OCI-LY1 (cell line): ENCODE measurements around the gene AP1M1.

Experiments
- H2AFZ ChIP-seq: fragments of 200-600 bp; sonication (generic), shearing (Covaris generic); 2 replicates; pipeline ENCODE4 v1.6.0; 2014; ENCODE audit warnings: antibody characterized with exemption, mild to moderate bottlenecking, low read length
- H3F3A ChIP-seq: fragments of 200-600 bp; sonication (generic), shearing (Covaris generic); 2 replicates; pipeline ENCODE4 v1.6.0; 2014; ENCODE audit warnings: mild to moderate bottlenecking, antibody characterized with exemption, low read length, moderate library complexity; ENCODE audit not compliant: insufficient read depth
- H3K27ac ChIP-seq: fragments of 200-600 bp; sonication (generic); 2 replicates; pipeline ENCODE4 v1.5.1; 2014; ENCODE audit warnings: low read length, mixed run types, mild to moderate bottlenecking, low read depth; ENCODE audit not compliant: poor library complexity, severe bottlenecking
- H3K27me3 ChIP-seq: fragments of 200-600 bp; sonication (generic); 2 replicates; pipeline ENCODE4 v1.6.0; 2014; ENCODE audit warnings: antibody characterized with exemption, mild to moderate bottlenecking, low read length, moderate library complexity; ENCODE audit not compliant: insufficient read depth
- H3K36me3 ChIP-seq: fragments of 200-600 bp; sonication (generic); 2 replicates; pipeline ENCODE4 v1.6.1; 2014; ENCODE audit warnings: mild to moderate bottlenecking, antibody characterized with exemption, low read length, moderate library complexity, mixed read lengths; ENCODE audit not compliant: insufficient read depth
- H3K4me1 ChIP-seq: fragments of 200-600 bp; sonication (generic); 2 replicates; pipeline ENCODE4 v1.5.1; 2014; ENCODE audit warnings: mild to moderate bottlenecking, low read length, moderate library complexity; ENCODE audit not compliant: insufficient read depth, severe bottlenecking
- H3K4me2 ChIP-seq: fragments of 200-600 bp; sonication (generic), shearing (Covaris generic); 2 replicates; pipeline ENCODE4 v1.6.1; 2014; ENCODE audit warnings: low read length
- H3K4me3 ChIP-seq: fragments of 200-600 bp; sonication (generic); 2 replicates; pipeline ENCODE4 v1.5.1; 2014; ENCODE audit warnings: low read length, low read depth, mild to moderate bottlenecking, mixed read lengths; ENCODE audit not compliant: poor library complexity, severe bottlenecking
- H3K79me2 ChIP-seq: fragments of 200-600 bp; shearing (Covaris generic); 2 replicates; pipeline ENCODE4 v1.6.1; 2016; ENCODE audit warnings: mixed run types, low read length, mixed read lengths; ENCODE audit not compliant: insufficient read depth
- H3K9ac ChIP-seq: fragments of 200-600 bp; sonication (generic), shearing (Covaris generic); 2 replicates; pipeline ENCODE4 v1.6.1; 2014; ENCODE audit warnings: mild to moderate bottlenecking, low read length, mixed read lengths
- H3K9me2 ChIP-seq: fragments of 200-600 bp; sonication (generic), shearing (Covaris generic); 2 replicates; pipeline ENCODE4 v1.6.1; 2014; ENCODE audit warnings: low read depth, mild to moderate bottlenecking, low read length, mixed read lengths
- H3K9me3 ChIP-seq: fragments of 200-600 bp; shearing (Covaris generic); 2 replicates; pipeline ENCODE4 v1.6.1; 2014; ENCODE audit warnings: low read length, mixed read lengths
- H4K20me1 ChIP-seq: fragments of 200-600 bp; sonication (generic), shearing (Covaris generic); 2 replicates; pipeline ENCODE4 v1.6.0; 2016; ENCODE audit warnings: mild to moderate bottlenecking, low read length; ENCODE audit not compliant: insufficient read depth
- EZH2 ChIP-seq: fragments of 200-600 bp; sonication (generic), shearing (Covaris generic); IDR thresholded peaks from 2 replicates; pipeline ENCODE4 v1.8.0; 2017; ENCODE audit warnings: borderline replicate concordance, mixed run types, mild to moderate bottlenecking, antibody characterized with exemption, low read length, moderate library complexity, mixed read lengths
- TF ChIP-seq, protein P1 (sequence below): fragments of 200-600 bp; sonication (generic), shearing (Covaris generic); IDR thresholded peaks from 2 replicates; pipeline ENCODE4 v1.5.1; 2017; ENCODE audit warnings: mild to moderate bottlenecking, antibody characterized with exemption, low read length, moderate library complexity, mixed read lengths

Gene AP1M1

DNA sequence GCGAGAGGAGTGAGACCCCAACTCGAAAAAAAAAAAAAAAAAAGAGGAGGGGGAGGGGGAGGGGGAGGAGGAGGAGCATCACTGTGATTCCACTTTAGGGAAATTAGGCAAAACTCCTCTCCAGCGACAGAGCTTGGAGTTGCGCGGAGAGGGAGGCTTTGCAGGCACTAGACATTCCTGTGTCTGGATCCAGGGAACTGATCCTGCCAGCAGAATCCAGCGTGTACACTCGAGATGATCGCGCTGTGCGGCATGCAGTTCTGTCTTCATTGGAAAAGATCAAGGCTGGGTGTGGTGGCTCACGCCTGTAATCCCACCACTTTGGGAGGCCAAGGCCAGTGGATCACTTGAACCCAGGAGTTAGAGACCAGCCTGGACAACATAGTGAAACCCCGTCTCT lies 97.3 kb downstream of the AP1M1 start:
- no peaks in the 10 kb centered on the region for H3F3A ChIP-seq
- no peak overlapping the region for H2AFZ ChIP-seq
- TF ChIP-seq, protein P1, sequence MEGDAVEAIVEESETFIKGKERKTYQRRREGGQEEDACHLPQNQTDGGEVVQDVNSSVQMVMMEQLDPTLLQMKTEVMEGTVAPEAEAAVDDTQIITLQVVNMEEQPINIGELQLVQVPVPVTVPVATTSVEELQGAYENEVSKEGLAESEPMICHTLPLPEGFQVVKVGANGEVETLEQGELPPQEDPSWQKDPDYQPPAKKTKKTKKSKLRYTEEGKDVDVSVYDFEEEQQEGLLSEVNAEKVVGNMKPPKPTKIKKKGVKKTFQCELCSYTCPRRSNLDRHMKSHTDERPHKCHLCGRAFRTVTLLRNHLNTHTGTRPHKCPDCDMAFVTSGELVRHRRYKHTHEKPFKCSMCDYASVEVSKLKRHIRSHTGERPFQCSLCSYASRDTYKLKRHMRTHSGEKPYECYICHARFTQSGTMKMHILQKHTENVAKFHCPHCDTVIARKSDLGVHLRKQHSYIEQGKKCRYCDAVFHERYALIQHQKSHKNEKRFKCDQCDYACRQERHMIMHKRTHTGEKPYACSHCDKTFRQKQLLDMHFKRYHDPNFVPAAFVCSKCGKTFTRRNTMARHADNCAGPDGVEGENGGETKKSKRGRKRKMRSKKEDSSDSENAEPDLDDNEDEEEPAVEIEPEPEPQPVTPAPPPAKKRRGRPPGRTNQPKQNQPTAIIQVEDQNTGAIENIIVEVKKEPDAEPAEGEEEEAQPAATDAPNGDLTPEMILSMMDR: no peak
- TF ChIP-seq EZH2: no peak

More for the DNA sequence above, 97.3 kb downstream of the AP1M1 start:
- Histone ChIP-seq H3K9ac (no peak overlapping the region), H3K36me3 (no peaks in the 10 kb centered on the region), H4K20me1 (no peaks in the 10 kb centered on the region), H3K4me3 (no peak overlapping the region), H3K27me3 (no peaks in the 10 kb centered on the region), H3K27ac (no peak overlapping the region), H3K9me2 (no peaks in the 10 kb centered on the region), H3K79me2 (no peaks in the 10 kb centered on the region), H3K9me3 (no peaks in the 10 kb centered on the region), H3K4me1 (no peaks in the 10 kb centered on the region), H3K4me2 (no peak overlapping the region)
